H9 (cell line): Measurements from ENCODE around the gene IRF2BP2. TPM values are rescaled to one million over a fixed set of nuclear protein-coding genes. Genes with fewer than 3 reads are reported as not detected.

Experiments
- DNase-seq: peaks from one replicate; pipeline ENCODE4 v3.0.0-alpha.2; 2017
- H2AFZ ChIP-seq: one replicate; pipeline ENCODE4 v1.6.1; 2013; ENCODE audit warnings: mild to moderate bottlenecking, low read length, control low read depth, moderate library complexity
- H2AK5ac ChIP-seq: 2 replicates; pipeline ENCODE4 v1.6.1; 2013; ENCODE audit warnings: low read length, control low read depth, mixed read lengths; ENCODE audit not compliant: insufficient read length
- H2BK120ac ChIP-seq: one replicate; pipeline ENCODE4 v1.6.1; 2013; ENCODE audit warnings: low read depth, mild to moderate bottlenecking, low read length, control low read depth, inconsistent platforms; ENCODE audit not compliant: poor library complexity, severe bottlenecking
- H2BK12ac ChIP-seq: 2 replicates; pipeline ENCODE4 v1.6.1; 2013; ENCODE audit warnings: low read length, control low read depth, mixed read lengths, low read depth; ENCODE audit not compliant: insufficient read length
- H2BK15ac ChIP-seq: 2 replicates; pipeline ENCODE4 v1.6.1; 2013; ENCODE audit warnings: low read depth, low read length, control low read depth
- H2BK20ac ChIP-seq: one replicate; pipeline ENCODE4 v1.6.1; 2013; ENCODE audit warnings: low read depth, mild to moderate bottlenecking, low read length, control low read depth, inconsistent platforms; ENCODE audit not compliant: poor library complexity, severe bottlenecking
- H2BK5ac ChIP-seq: 2 replicates; pipeline ENCODE4 v1.6.1; 2013; ENCODE audit warnings: low read length, control low read depth, mixed read lengths; ENCODE audit not compliant: insufficient read length
- H3K14ac ChIP-seq: 2 replicates; pipeline ENCODE4 v1.6.1; 2013; ENCODE audit warnings: low read length, control low read depth; ENCODE audit not compliant: insufficient read depth
- H3K18ac ChIP-seq: 2 replicates; pipeline ENCODE4 v1.6.1; 2013; ENCODE audit warnings: low read depth, mild to moderate bottlenecking, mixed read lengths, low read length, control low read depth; ENCODE audit not compliant: insufficient read length
- H3K23ac ChIP-seq: 2 replicates; pipeline ENCODE4 v1.6.1; 2013; ENCODE audit warnings: low read length, control low read depth, mixed read lengths, low read depth; ENCODE audit not compliant: insufficient read length
- H3K23me2 ChIP-seq: 2 replicates; pipeline ENCODE4 v1.6.1; 2013; ENCODE audit warnings: low read depth, mild to moderate bottlenecking, mixed read lengths, low read length, control low read depth; ENCODE audit not compliant: insufficient read length, poor library complexity, severe bottlenecking
- H3K27ac ChIP-seq: 2 replicates; pipeline ENCODE4 v1.5.1; 2013; ENCODE audit warnings: low read length, control low read depth, mixed read lengths, low read depth; ENCODE audit not compliant: insufficient read length
- H3K27me3 ChIP-seq: 2 replicates; pipeline ENCODE4 v1.6.1; 2013; ENCODE audit warnings: low read length, control low read depth, inconsistent platforms; ENCODE audit not compliant: insufficient read depth
- H3K4ac ChIP-seq: 2 replicates; pipeline ENCODE4 v1.6.1; 2013; ENCODE audit warnings: low read depth, mild to moderate bottlenecking, control low read depth, inconsistent platforms, low read length, moderate library complexity
- H3K4me1 ChIP-seq: 2 replicates; pipeline ENCODE4 v1.6.1; 2013; ENCODE audit warnings: low read length, control low read depth, inconsistent platforms; ENCODE audit not compliant: insufficient read depth
- H3K4me2 ChIP-seq: 2 replicates; pipeline ENCODE4 v1.6.1; 2013; ENCODE audit warnings: low read length, control low read depth, mixed read lengths; ENCODE audit not compliant: insufficient read length, insufficient read depth
- H3K56ac ChIP-seq: 2 replicates; pipeline ENCODE4 v1.6.1; 2013; ENCODE audit warnings: low read depth, mild to moderate bottlenecking, mixed read lengths, low read length, control low read depth; ENCODE audit not compliant: insufficient read length
- H3K79me1 ChIP-seq: 2 replicates; pipeline ENCODE4 v1.6.1; 2013; ENCODE audit warnings: low read depth, mild to moderate bottlenecking, moderate library complexity, low read length, control low read depth, inconsistent platforms; ENCODE audit not compliant: insufficient read depth, poor library complexity, severe bottlenecking
- H3K79me2 ChIP-seq: 2 replicates; pipeline ENCODE4 v1.6.1; 2013; ENCODE audit warnings: low read length, control low read depth, inconsistent platforms; ENCODE audit not compliant: insufficient read depth
- H3K9ac ChIP-seq: 2 replicates; pipeline ENCODE4 v1.6.1; 2013; ENCODE audit warnings: low read length, control low read depth, mixed read lengths; ENCODE audit not compliant: insufficient read length; ENCODE audit errors: extremely low read depth
- H3K9me3 ChIP-seq: one replicate; pipeline ENCODE4 v1.6.1; 2013; ENCODE audit warnings: low read depth, low read length, inconsistent platforms; ENCODE audit not compliant: control insufficient read depth
- H3T11ph ChIP-seq: one replicate; pipeline ENCODE4 v1.6.1; 2013; ENCODE audit warnings: mild to moderate bottlenecking, low read length, control low read depth, inconsistent platforms
- H4K20me1 ChIP-seq: one replicate; pipeline ENCODE4 v1.6.1; 2013; ENCODE audit not compliant: control insufficient read depth, insufficient read length, insufficient read depth
- H4K5ac ChIP-seq: 2 replicates; pipeline ENCODE4 v1.6.1; 2013; ENCODE audit warnings: low read depth, mild to moderate bottlenecking, mixed read lengths, low read length, control low read depth; ENCODE audit not compliant: insufficient read length
- H4K8ac ChIP-seq: replicated peaks from 2 replicates; pipeline ENCODE4 v1.6.1; 2013; ENCODE audit warnings: low read length, control low read depth, mixed read lengths, low read depth; ENCODE audit not compliant: insufficient read length
- H4K91ac ChIP-seq: 2 replicates; pipeline ENCODE4 v1.6.1; 2013; ENCODE audit warnings: low read depth, mild to moderate bottlenecking, moderate library complexity, mixed read lengths, low read length, control low read depth; ENCODE audit not compliant: insufficient read length
- H3K27ac Mint-ChIP-seq, 3 experiments: 2 replicates in 2 of 3; 3 replicates in 1 of 3; pipeline ENCODE4 v1.8.0; 2020 to 2021; ENCODE audit warnings: mixed read lengths in 3 of 3, mild to moderate bottlenecking in 1 of 3, moderate library complexity in 1 of 3
- H3K27me3 Mint-ChIP-seq: 2 replicates; pipeline ENCODE4 v1.8.0; 2021; ENCODE audit warnings: low read depth, mild to moderate bottlenecking, moderate library complexity, mixed read lengths
- H3K36me3 Mint-ChIP-seq, 3 experiments: 2 replicates in 2 of 3; 3 replicates in 1 of 3; pipeline ENCODE4 v1.8.0; 2020 to 2021; ENCODE audit warnings: low read depth in 3 of 3, mixed read lengths in 3 of 3; ENCODE audit not compliant: insufficient read depth in 1 of 3
- H3K4me1 Mint-ChIP-seq, 2 experiments: 2 replicates each; pipeline ENCODE4 v1.8.0; 2020; ENCODE audit warnings: mixed read lengths in 2 of 2
- H3K4me3 Mint-ChIP-seq, 2 experiments: 2 replicates in 1 of 2; 3 replicates in 1 of 2; pipeline ENCODE4 v1.8.0; 2020 to 2021; ENCODE audit warnings: mild to moderate bottlenecking in 2 of 2, mixed read lengths in 2 of 2, moderate library complexity in 1 of 2
- H3K9me3 Mint-ChIP-seq, 2 experiments: 2 replicates in 1 of 2; 3 replicates in 1 of 2; pipeline ENCODE4 v1.8.0; 2020; ENCODE audit warnings: mild to moderate bottlenecking in 2 of 2, mixed read lengths in 2 of 2, moderate library complexity in 1 of 2
- CTCF ChIP-seq: fragments of 200-600 bp; sonication (generic); conservative IDR thresholded peaks from 3 replicates; pipeline ENCODE4 v1.8.0; 2021; ENCODE audit warnings: antibody characterized with exemption, mild to moderate bottlenecking
- WGBS: extraction: QIAGEN DNeasy Blood & Tissue Kit; methylation state at CpG from one replicate; pipeline ENCODE4 v1.1.7; 2013; ENCODE audit warnings: missing lambda C conversion rate, low lambda C conversion rate, mixed read lengths; ENCODE audit not compliant: insufficient read length; ENCODE audit errors: extremely low coverage; 5-methylcytosine and 5-hydroxymethylcytosine counted together
- total RNA-seq: library from RNA; stranded (reverse); gene quantifications from 2 replicates; pipeline ENCODE4 v1.2.1, GENCODE V29; 2021

The IRF2BP2 gene
- total RNA-seq, 1 experiment from 2014 or later: 80.2 TPM

GRCh38 chr1:234613128-234613875 lies 3.3 kb upstream of the IRF2BP2 start:
- Histone ChIP-seq H2AK5ac (no peak overlapping the region), H4K8ac (no peak overlapping the region), H3K4ac (no peak overlapping the region), H2BK20ac (no peak overlapping the region), H2BK5ac (no peak overlapping the region), H3K9ac (no peak overlapping the region), H3K4me1 (peaks cover 9% of the 10 kb centered on the region; the same call in 1 of the 2 replicates), H2BK120ac (no peak overlapping the region), H3K27ac (no peak overlapping the region), H4K20me1 (no peaks in the 10 kb centered on the region), H2BK15ac (no peak overlapping the region), H4K5ac (no peak overlapping the region), H3K23ac (no peak overlapping the region), H3K27me3 (no peaks in the 10 kb centered on the region), H3K23me2 (peaks cover 7% of the 10 kb centered on the region), H3K18ac (no peak overlapping the region), H2BK12ac (no peak overlapping the region), H3K9me3 (no peaks in the 10 kb centered on the region), H3K79me1 (no peaks in the 10 kb centered on the region), H3K79me2 (peaks cover under 1% of the 10 kb centered on the region; the same call in 1 of the 2 replicates), H3T11ph (no peak overlapping the region), H3K56ac (no peak overlapping the region), H3K4me2 (no peak overlapping the region), H2AFZ (no peak overlapping the region), H4K91ac (no peak overlapping the region), H3K14ac (no peak overlapping the region)
- H3K4me3 Mint-ChIP-seq: no peak overlapping the region
- H3K36me3 Mint-ChIP-seq: peaks cover under 1 to 1% (median 1%) of the 10 kb centered on the region in 3 experiments; a peak in 6 of 7 replicates
- H3K4me1 Mint-ChIP-seq: peaks cover 37 to 39% of the 10 kb centered on the region in 2 experiments
- H3K27ac Mint-ChIP-seq: no peak overlapping the region
- DNase-seq: no peak
- TF ChIP-seq CTCF: no peak
- WGBS: no CpG with 5 or more reads among the region's 12 CpGs
- H3K9me3 Mint-ChIP-seq: peaks cover 0 to 3% of the 10 kb centered on the region in 2 experiments; a peak in 4 of 5 replicates
- no peaks in the 10 kb centered on the region for H3K27me3 Mint-ChIP-seq
